PC-3 (cell line): ENCODE measurements around the gene GAL3ST1.

Experiments
- EZH2 ChIP-seq: fragments of 300-600 bp; sonication (generic); IDR thresholded peaks from one replicate; pipeline ENCODE4 v1.6.1; 2017; ENCODE audit warnings: antibody characterized with exemption, mild to moderate bottlenecking, low read length; ENCODE audit not compliant: unreplicated experiment
- TF ChIP-seq, protein P1 (sequence below): fragments of 300-600 bp; sonication (generic); conservative IDR thresholded peaks from 2 replicates; pipeline ENCODE4 v1.5.1; 2017; ENCODE audit warnings: antibody characterized with exemption, low read depth, mild to moderate bottlenecking, low read length

DNA sequence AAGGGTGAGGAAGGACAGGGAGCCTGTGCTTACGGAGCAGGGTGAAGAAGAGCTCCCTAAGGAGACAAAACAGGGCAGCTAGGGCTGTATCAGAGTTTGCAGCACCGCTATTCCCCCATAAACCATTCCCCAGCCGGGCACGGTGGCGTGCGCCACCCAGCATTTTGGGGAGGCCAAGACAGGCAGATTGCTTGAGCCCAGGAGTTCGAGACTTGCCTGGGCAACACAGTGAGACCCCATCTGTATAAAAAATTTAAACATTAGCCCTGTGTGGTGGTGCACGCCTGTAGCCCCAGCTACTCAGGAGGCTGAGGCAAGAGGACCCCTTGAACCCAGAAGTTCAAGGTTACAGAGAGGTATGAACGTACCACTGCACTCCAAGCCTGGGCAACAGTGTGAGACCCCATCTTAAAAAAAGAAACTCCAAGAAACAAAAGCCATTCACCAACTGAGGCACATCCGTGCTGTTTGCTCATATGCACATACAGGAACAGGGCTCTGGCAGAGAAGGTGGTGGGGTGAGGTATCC is 4.7 kb downstream of the GAL3ST1 start:
- TF ChIP-seq, protein P1, sequence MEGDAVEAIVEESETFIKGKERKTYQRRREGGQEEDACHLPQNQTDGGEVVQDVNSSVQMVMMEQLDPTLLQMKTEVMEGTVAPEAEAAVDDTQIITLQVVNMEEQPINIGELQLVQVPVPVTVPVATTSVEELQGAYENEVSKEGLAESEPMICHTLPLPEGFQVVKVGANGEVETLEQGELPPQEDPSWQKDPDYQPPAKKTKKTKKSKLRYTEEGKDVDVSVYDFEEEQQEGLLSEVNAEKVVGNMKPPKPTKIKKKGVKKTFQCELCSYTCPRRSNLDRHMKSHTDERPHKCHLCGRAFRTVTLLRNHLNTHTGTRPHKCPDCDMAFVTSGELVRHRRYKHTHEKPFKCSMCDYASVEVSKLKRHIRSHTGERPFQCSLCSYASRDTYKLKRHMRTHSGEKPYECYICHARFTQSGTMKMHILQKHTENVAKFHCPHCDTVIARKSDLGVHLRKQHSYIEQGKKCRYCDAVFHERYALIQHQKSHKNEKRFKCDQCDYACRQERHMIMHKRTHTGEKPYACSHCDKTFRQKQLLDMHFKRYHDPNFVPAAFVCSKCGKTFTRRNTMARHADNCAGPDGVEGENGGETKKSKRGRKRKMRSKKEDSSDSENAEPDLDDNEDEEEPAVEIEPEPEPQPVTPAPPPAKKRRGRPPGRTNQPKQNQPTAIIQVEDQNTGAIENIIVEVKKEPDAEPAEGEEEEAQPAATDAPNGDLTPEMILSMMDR: no peak
- TF ChIP-seq EZH2: no peak
